Lung microvascular endothelial cell (primary cell): Measurements from ENCODE around the gene ZNF610. TPM values are rescaled to one million over a fixed set of nuclear protein-coding genes. Genes with fewer than 3 reads are reported as not detected.
A peak's percentile ranks its signal among the peaks of the same experiment; 100 is the strongest.

Experiments used
- DNase-seq, 2 donors: peaks; one replicate each; pipeline versions ENCODE4 v3.0.0 to v3.0.0-alpha.2; 2010; ENCODE audit warnings: low read depth in 2 of 2
- total RNA-seq: library from RNA; depleted of rRNA; stranded (reverse); fragments of >200 nt; gene quantifications from 2 replicates; pipeline ENCODE4 v1.2.1, GENCODE V29; 2014

The ZNF610 gene
- total RNA-seq, 1 donor from 2014 or later: 2.8 TPM

GRCh38 chr19:52397310-52398080, 61.5 kb downstream of the ZNF610 start, which contains the start of gene ZNF528:
TSS of gene ZNF528 (plus strand) at chr19:52397849. CDS start at chr19:52402014, 4,165 bp downstream.
- DNase-seq: peak; percentile 96 to 97

- peak in 1 of 2 donors; percentile 11 for DNase-seq
Measured at GRCh38 chr19:52398081-52398441, 62.0 kb downstream of the ZNF610 start.

GRCh38 chr19:52410276-52410675, 74.2 kb downstream of the ZNF610 start:
- DNase-seq: no peak

GRCh38 chr19:52415711-52416110, 79.7 kb downstream of the ZNF610 start:
- DNase-seq: no peak

Other genes with a start within 250 kb of the ZNF610 start
- gene ZNF841, start 240.5 kb upstream of the ZNF610 start, total RNA-seq: 6.1 and 12.9 TPM in 2 replicates
- 5.0 and 5.6 TPM in 2 replicates for gene ZNF616, start 196.3 kb upstream of the ZNF610 start, total RNA-seq
- 6.1 and 7.7 TPM in 2 replicates for gene ZNF836, start 164.6 kb upstream of the ZNF610 start, total RNA-seq
- gene PPP2R1A, start 146.2 kb upstream of the ZNF610 start, total RNA-seq: 85.4 and 89.1 TPM in 2 replicates
- gene ZNF766, start 66.7 kb upstream of the ZNF610 start, total RNA-seq: 5.0 and 8.7 TPM in 2 replicates
- 2.4 and 2.6 TPM in 2 replicates for gene ZNF480, start 39.1 kb upstream of the ZNF610 start, total RNA-seq
- gene ZNF880, start 33.7 kb downstream of the ZNF610 start, total RNA-seq: 17.9 and 20.0 TPM in 2 replicates
- 8.1 and 9.4 TPM in 2 replicates for gene ZNF528, start 61.6 kb downstream of the ZNF610 start, total RNA-seq
- gene ZNF534, start 92.9 kb downstream of the ZNF610 start, total RNA-seq: not detected in 2 replicates
- 1.2 and 2.0 TPM in 2 replicates for gene ZNF578, start 117.3 kb downstream of the ZNF610 start, total RNA-seq
- gene ZNF808, start 191.4 kb downstream of the ZNF610 start, total RNA-seq: 8.1 and 14.5 TPM in 2 replicates
- 8.9 and 14.1 TPM in 2 replicates for gene ZNF701, start 234.0 kb downstream of the ZNF610 start, total RNA-seq